Neural crest cell (in vitro differentiated cells): ENCODE data around the gene DUSP22. TPM values are rescaled to one million over a fixed set of nuclear protein-coding genes. Genes with fewer than 3 reads are reported as not detected.
"Not testable (repeated sequence)": the region's sequence is repeated elsewhere in the genome, so short reads cannot be mapped to it uniquely, and the experiment has no call there.

Source experiments
- DNase-seq: peaks from one replicate; pipeline ENCODE4 v3.0.0; 2021; ENCODE audit warnings: low read depth, mixed read lengths, low spot score
- H3K27ac Mint-ChIP-seq: one replicate; pipeline ENCODE4 v1.8.0; 2021; ENCODE audit warnings: mild to moderate bottlenecking, mixed read lengths; ENCODE audit not compliant: unreplicated experiment
- H3K27me3 Mint-ChIP-seq: 2 replicates; pipeline ENCODE4 v1.8.0; 2021; ENCODE audit warnings: low read depth, mild to moderate bottlenecking, mixed read lengths
- H3K36me3 Mint-ChIP-seq: 2 replicates; pipeline ENCODE4 v1.8.0; 2021; ENCODE audit warnings: low read depth, mild to moderate bottlenecking, mixed read lengths
- H3K4me1 Mint-ChIP-seq: 2 replicates; pipeline ENCODE4 v1.8.0; 2021; ENCODE audit warnings: mixed read lengths
- H3K4me3 Mint-ChIP-seq: one replicate; pipeline ENCODE4 v1.8.0; 2021; ENCODE audit warnings: mild to moderate bottlenecking, mixed read lengths
- H3K9me3 Mint-ChIP-seq: 2 replicates; pipeline ENCODE4 v1.8.0; 2021; ENCODE audit warnings: mixed read lengths
- CTCF ChIP-seq: fragments of 200-600 bp; sonication (generic); conservative IDR thresholded peaks from 2 replicates; pipeline ENCODE4 v1.5.0; 2021; ENCODE audit warnings: antibody characterized with exemption, mild to moderate bottlenecking
- total RNA-seq: library from RNA; stranded (reverse); gene quantifications from 2 replicates; pipeline ENCODE4 v1.2.1, GENCODE V29; 2021

The DUSP22 gene
- total RNA-seq, 1 donor from 2014 or later = 35.1 TPM

DNA sequence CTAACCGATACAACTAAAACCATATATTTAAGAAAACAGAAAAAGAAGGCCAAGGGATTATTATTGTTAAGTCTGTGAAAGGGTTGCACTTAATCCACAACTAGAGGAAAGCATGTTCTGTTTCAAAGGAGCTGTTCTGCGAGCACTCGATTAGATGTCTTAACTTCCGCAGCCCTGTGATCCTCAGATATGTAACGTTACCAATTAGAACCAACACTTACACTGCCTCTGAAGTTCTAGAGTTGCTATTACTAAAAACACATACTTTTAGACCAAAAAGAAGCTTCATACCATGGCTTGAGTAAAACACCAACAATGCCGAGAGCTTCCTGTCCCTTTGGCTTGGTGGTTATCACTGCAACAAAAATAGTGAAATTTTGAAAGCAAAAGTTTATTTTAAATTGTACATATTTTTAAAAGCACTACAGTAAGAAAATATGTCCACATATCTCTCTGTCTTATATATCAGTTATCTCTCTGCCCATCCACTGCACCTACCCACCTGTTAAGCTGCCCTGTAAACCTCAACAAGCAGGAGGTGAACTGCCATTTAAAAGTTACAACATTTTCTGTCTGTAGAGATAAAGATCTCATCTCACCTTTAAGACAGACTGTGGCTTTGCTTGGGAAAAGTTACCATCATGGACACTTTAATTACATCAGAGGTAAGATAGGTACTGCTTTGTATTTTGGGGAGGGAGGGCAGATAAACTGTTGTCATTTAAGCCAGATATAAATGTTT is 7.1 kb upstream of the DUSP22 start:
- no peak for DNase-seq
- no peak overlapping the region for H3K27ac Mint-ChIP-seq
- H3K36me3 Mint-ChIP-seq = no peaks in the 10 kb centered on the region
- no peak for TF ChIP-seq CTCF
- H3K9me3 Mint-ChIP-seq = no peaks in the 10 kb centered on the region
- H3K4me3 Mint-ChIP-seq = no peak overlapping the region
- H3K4me1 Mint-ChIP-seq = no peaks in the 10 kb centered on the region
- peaks cover 15% of the 10 kb centered on the region for H3K27me3 Mint-ChIP-seq

- H3K27ac Mint-ChIP-seq, DNase-seq, H3K36me3 Mint-ChIP-seq, H3K9me3 Mint-ChIP-seq, H3K4me3 Mint-ChIP-seq, H3K4me1 Mint-ChIP-seq: not testable (repeated sequence)
- H3K27me3 Mint-ChIP-seq = peaks cover 15% of the 10 kb centered on the region
These were observed 6.4 kb upstream of the DUSP22 start for GRCh38 chr6:285902-286301.

DNA sequence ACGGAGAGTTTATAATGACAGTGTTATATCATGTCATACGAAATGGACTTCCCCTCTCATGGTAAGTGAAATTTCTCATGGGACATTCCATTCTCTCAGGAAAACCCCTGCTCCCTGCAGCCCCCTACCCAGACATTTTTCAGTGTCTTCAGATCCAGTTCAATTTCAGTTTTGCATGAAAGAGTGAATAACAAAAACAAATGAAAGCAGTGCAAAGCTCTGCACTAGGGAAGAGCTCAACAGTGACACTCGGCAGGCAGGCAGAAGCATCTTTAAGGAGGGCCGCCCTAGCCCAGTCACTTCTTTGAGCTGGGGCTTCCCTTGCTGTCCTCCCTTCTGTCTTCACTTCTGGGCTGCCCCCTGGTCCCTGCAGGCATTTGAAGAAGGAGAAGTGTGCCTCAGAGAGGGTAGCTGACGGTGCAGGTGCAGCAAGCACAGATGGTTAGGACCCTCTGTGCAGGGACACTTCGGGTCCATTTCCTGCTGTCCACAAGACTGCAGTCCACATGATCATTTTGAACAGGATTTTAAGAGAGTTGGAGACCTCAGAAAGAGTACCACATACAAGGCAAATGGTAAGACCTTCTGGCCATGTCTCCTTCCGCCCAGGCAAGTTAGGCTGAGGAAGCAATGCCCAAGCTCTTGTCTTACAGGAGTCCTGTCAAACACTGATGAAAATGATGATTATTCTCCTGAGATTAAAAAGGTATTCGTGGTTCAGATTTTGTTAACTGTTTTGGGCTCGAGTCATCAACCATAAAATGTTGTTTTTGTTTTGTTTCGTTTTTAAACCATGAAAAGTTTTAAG is 5.4 kb upstream of the DUSP22 start:
- H3K4me3 Mint-ChIP-seq = no peak overlapping the region
- no peaks in the 10 kb centered on the region for H3K36me3 Mint-ChIP-seq
- peaks cover 6% of the 10 kb centered on the region for H3K4me1 Mint-ChIP-seq
- DNase-seq = no peak
- H3K9me3 Mint-ChIP-seq = no peaks in the 10 kb centered on the region
- H3K27me3 Mint-ChIP-seq = peaks cover 15% of the 10 kb centered on the region
- H3K27ac Mint-ChIP-seq = no peak overlapping the region
- no peak for TF ChIP-seq CTCF

- no peaks in the 10 kb centered on the region for H3K36me3 Mint-ChIP-seq
- peaks cover 15% of the 10 kb centered on the region for H3K27me3 Mint-ChIP-seq
- H3K4me1 Mint-ChIP-seq = peaks cover 6% of the 10 kb centered on the region
- no peak overlapping the region for H3K4me3 Mint-ChIP-seq
- no peak for TF ChIP-seq CTCF
- no peak for DNase-seq
- H3K9me3 Mint-ChIP-seq = no peaks in the 10 kb centered on the region
- H3K27ac Mint-ChIP-seq = no peak overlapping the region
These were observed 4.8 kb upstream of the DUSP22 start for GRCh38 chr6:287489-287860.

DNA sequence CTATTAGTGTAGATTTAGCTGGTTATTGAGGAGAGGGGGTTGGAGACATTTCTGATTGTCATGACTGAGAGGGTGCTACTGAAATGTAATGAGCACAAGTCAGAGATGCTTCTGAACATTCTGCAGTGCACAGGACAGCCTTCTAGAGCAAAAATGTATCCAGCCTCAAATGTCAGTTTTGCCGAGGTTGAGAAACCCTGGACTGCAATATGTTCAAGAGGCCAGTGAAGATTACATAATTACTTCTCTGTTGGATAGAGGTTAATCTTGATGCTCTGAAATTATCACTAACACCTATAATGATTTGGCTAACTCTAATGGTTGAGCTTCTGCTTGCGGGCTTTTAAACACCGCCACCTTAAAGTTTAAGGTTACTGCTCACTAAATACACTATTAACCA is 3.4 kb upstream of the DUSP22 start:
- no peaks in the 10 kb centered on the region for H3K36me3 Mint-ChIP-seq
- no peak overlapping the region for H3K27ac Mint-ChIP-seq
- no peaks in the 10 kb centered on the region for H3K9me3 Mint-ChIP-seq
- no peak overlapping the region for H3K4me3 Mint-ChIP-seq
- no peak for DNase-seq
- TF ChIP-seq CTCF = no peak
- peaks cover 16% of the 10 kb centered on the region for H3K4me1 Mint-ChIP-seq
- H3K27me3 Mint-ChIP-seq = peaks cover 18% of the 10 kb centered on the region
